OCI-LY1 (cell line): Measurements from ENCODE around the gene AGBL1.

ENCODE experiments used
- EZH2 ChIP-seq: fragments of 200-600 bp; sonication (generic), shearing (Covaris generic); IDR thresholded peaks from 2 replicates; pipeline ENCODE4 v1.8.0; 2017; ENCODE audit warnings: borderline replicate concordance, mixed run types, mild to moderate bottlenecking, antibody characterized with exemption, low read length, moderate library complexity, mixed read lengths
- TF ChIP-seq, protein P1 (sequence below): fragments of 200-600 bp; sonication (generic), shearing (Covaris generic); IDR thresholded peaks from 2 replicates; pipeline ENCODE4 v1.5.1; 2017; ENCODE audit warnings: mild to moderate bottlenecking, antibody characterized with exemption, low read length, moderate library complexity, mixed read lengths

GRCh38 chr15:86654501-86654900 lies 574.8 kb downstream of the AGBL1 start:
- TF ChIP-seq, protein P1, sequence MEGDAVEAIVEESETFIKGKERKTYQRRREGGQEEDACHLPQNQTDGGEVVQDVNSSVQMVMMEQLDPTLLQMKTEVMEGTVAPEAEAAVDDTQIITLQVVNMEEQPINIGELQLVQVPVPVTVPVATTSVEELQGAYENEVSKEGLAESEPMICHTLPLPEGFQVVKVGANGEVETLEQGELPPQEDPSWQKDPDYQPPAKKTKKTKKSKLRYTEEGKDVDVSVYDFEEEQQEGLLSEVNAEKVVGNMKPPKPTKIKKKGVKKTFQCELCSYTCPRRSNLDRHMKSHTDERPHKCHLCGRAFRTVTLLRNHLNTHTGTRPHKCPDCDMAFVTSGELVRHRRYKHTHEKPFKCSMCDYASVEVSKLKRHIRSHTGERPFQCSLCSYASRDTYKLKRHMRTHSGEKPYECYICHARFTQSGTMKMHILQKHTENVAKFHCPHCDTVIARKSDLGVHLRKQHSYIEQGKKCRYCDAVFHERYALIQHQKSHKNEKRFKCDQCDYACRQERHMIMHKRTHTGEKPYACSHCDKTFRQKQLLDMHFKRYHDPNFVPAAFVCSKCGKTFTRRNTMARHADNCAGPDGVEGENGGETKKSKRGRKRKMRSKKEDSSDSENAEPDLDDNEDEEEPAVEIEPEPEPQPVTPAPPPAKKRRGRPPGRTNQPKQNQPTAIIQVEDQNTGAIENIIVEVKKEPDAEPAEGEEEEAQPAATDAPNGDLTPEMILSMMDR: no peak
- no peak for TF ChIP-seq EZH2
